Trophoblast cell (in vitro differentiated cells and primary cell): ENCODE results near the gene FGF3.

Experiments used
- DNase-seq, 2 donors: peaks; one replicate each; pipeline ENCODE4 v3.0.0-alpha.2; 2016
- H2AFZ ChIP-seq: 2 replicates; pipeline ENCODE4 v1.6.1; 2013; ENCODE audit warnings: low read length, moderate library complexity, mild to moderate bottlenecking; ENCODE audit not compliant: insufficient read depth, poor library complexity
- H2AK5ac ChIP-seq: 2 replicates; pipeline ENCODE4 v1.6.1; 2013; ENCODE audit warnings: mild to moderate bottlenecking, low read length
- H2BK120ac ChIP-seq: 2 replicates; pipeline ENCODE4 v1.6.1; 2013; ENCODE audit warnings: low read length, mild to moderate bottlenecking, moderate library complexity; ENCODE audit not compliant: insufficient read depth, poor library complexity
- H2BK12ac ChIP-seq: 2 replicates; pipeline ENCODE4 v1.6.1; 2013; ENCODE audit warnings: mild to moderate bottlenecking, low read length, moderate library complexity
- H2BK5ac ChIP-seq: 2 replicates; pipeline ENCODE4 v1.6.1; 2013; ENCODE audit warnings: low read length, low read depth, moderate library complexity, mild to moderate bottlenecking; ENCODE audit not compliant: poor library complexity
- H3K14ac ChIP-seq: 2 replicates; pipeline ENCODE4 v1.6.1; 2013; ENCODE audit warnings: mild to moderate bottlenecking, low read length
- H3K18ac ChIP-seq: 2 replicates; pipeline ENCODE4 v1.6.1; 2013; ENCODE audit warnings: mild to moderate bottlenecking, low read length
- H3K23ac ChIP-seq: 2 replicates; pipeline ENCODE4 v1.6.1; 2013; ENCODE audit warnings: low read length
- H3K27ac ChIP-seq: 2 replicates; pipeline ENCODE4 v1.5.1; 2013; ENCODE audit warnings: low read depth, mild to moderate bottlenecking, inconsistent platforms, low read length, moderate library complexity
- H3K27me3 ChIP-seq: 2 replicates; pipeline ENCODE4 v1.6.1; 2013; ENCODE audit warnings: inconsistent platforms, mild to moderate bottlenecking, low read length, moderate library complexity; ENCODE audit not compliant: insufficient read depth
- H3K36me3 ChIP-seq, 2 experiments: 1 replicate in 1 of 2; 2 replicates in 1 of 2; pipeline ENCODE4 v1.6.1; 2013; ENCODE audit warnings: low read length in 2 of 2, mild to moderate bottlenecking in 2 of 2, moderate library complexity in 1 of 2; ENCODE audit not compliant: insufficient read depth in 2 of 2, control insufficient read depth in 1 of 2
- H3K4ac ChIP-seq: 2 replicates; pipeline ENCODE4 v1.6.1; 2013; ENCODE audit warnings: low read depth, mild to moderate bottlenecking, low read length, moderate library complexity
- H3K4me1 ChIP-seq, 2 experiments: 1 replicate in 1 of 2; 2 replicates in 1 of 2; pipeline ENCODE4 v1.6.1; 2013; ENCODE audit warnings: low read length in 2 of 2, mild to moderate bottlenecking in 2 of 2, moderate library complexity in 1 of 2; ENCODE audit not compliant: insufficient read depth in 2 of 2, control insufficient read depth in 1 of 2
- H3K4me2 ChIP-seq: 2 replicates; pipeline ENCODE4 v1.6.1; 2013; ENCODE audit warnings: inconsistent platforms, mild to moderate bottlenecking, low read length, moderate library complexity
- H3K4me3 ChIP-seq: 2 replicates; pipeline ENCODE4 v1.5.1; 2013; ENCODE audit warnings: mild to moderate bottlenecking, low read depth, low read length, inconsistent platforms
- H3K79me1 ChIP-seq: one replicate; pipeline ENCODE4 v1.6.1; 2013; ENCODE audit warnings: low read length
- H3K79me2 ChIP-seq: 2 replicates; pipeline ENCODE4 v1.6.1; 2013; ENCODE audit warnings: low read length, mild to moderate bottlenecking; ENCODE audit not compliant: control insufficient read depth, insufficient read depth, poor library complexity
- H3K9ac ChIP-seq: 2 replicates; pipeline ENCODE4 v1.6.1; 2013; ENCODE audit warnings: mild to moderate bottlenecking, low read length
- H3K9me3 ChIP-seq: 2 replicates; pipeline ENCODE4 v1.6.1; 2013; ENCODE audit warnings: low read depth, mild to moderate bottlenecking, control low read depth, inconsistent platforms, low read length; ENCODE audit not compliant: insufficient read depth
- H4K12ac ChIP-seq: 2 replicates; pipeline ENCODE4 v1.6.1; 2013; ENCODE audit warnings: low read depth, mild to moderate bottlenecking, low read length, moderate library complexity
- H4K8ac ChIP-seq: 2 replicates; pipeline ENCODE4 v1.6.1; 2013; ENCODE audit warnings: low read depth, mild to moderate bottlenecking, low read length, moderate library complexity
- H4K91ac ChIP-seq: one replicate; pipeline ENCODE4 v1.6.1; 2013; ENCODE audit warnings: low read depth, mild to moderate bottlenecking, low read length, moderate library complexity
- WGBS: extraction: QIAGEN DNeasy Blood & Tissue Kit; methylation state at CpG from one replicate; pipeline ENCODE4 v1.1.7; 2013; ENCODE audit warnings: missing lambda C conversion rate; ENCODE audit not compliant: insufficient read length, insufficient coverage; ENCODE audit errors: extremely low coverage; 5-methylcytosine and 5-hydroxymethylcytosine counted together

Gene FGF3

GRCh38 chr11:69839516-69839915 lies 20.3 kb upstream of the FGF3 start:
- H2BK12ac ChIP-seq, result no peak overlapping the region
- no peaks in the 10 kb centered on the region for H3K79me2 ChIP-seq
- no peak overlapping the region for H2BK5ac ChIP-seq
- H3K4me1 ChIP-seq, result no peaks in the 10 kb centered on the region
- no peaks in the 10 kb centered on the region for H3K79me1 ChIP-seq
- H4K91ac ChIP-seq, result no peak overlapping the region
- no peak overlapping the region for H2AK5ac ChIP-seq
- H3K18ac ChIP-seq, result no peak overlapping the region
- H3K14ac ChIP-seq, result no peak overlapping the region
- no peaks in the 10 kb centered on the region for H3K36me3 ChIP-seq
- H2AFZ ChIP-seq, result no peak overlapping the region
- H3K9ac ChIP-seq, result no peak overlapping the region
- H3K27me3 ChIP-seq, result no peaks in the 10 kb centered on the region
- DNase-seq, result no peak
- H3K4me3 ChIP-seq, result no peak overlapping the region
- H3K23ac ChIP-seq, result no peak overlapping the region
- H4K12ac ChIP-seq, result no peak overlapping the region
- H3K4me2 ChIP-seq, result no peak overlapping the region
- no CpG with 5 or more reads among the region's 9 CpGs for WGBS
- H4K8ac ChIP-seq, result no peak overlapping the region
- H3K27ac ChIP-seq, result no peak overlapping the region
- H2BK120ac ChIP-seq, result no peak overlapping the region
- no peak overlapping the region for H3K4ac ChIP-seq
- peaks cover 2% of the 10 kb centered on the region for H3K9me3 ChIP-seq

DNA sequence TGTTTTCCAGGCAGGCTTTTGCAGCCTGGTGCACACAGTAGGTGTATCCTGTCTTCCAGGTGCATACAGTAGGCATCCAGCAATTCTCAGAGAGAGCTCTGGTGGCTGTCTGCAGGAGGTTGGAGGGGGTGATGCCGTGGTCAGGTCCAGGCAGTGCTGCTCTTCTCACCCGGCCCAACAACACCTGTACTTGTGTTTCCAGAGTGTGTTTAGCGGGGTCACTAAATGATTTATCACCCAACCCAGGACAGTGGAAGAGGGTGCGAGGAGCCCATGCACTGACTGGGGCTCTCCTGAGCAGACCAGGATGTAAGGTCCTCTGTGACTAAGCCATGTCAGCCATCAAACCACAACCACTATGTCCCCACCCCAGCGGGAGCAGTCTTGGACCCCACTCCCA lies 18.6 kb upstream of the FGF3 start:
- no peak overlapping the region for H3K4me2 ChIP-seq
- no peaks in the 10 kb centered on the region for H3K79me1 ChIP-seq
- no peak overlapping the region for H4K8ac ChIP-seq
- no peak overlapping the region for H2AK5ac ChIP-seq
- peaks cover 2% of the 10 kb centered on the region for H3K9me3 ChIP-seq
- no peaks in the 10 kb centered on the region for H3K36me3 ChIP-seq
- no peaks in the 10 kb centered on the region for H3K27me3 ChIP-seq
- no peak overlapping the region for H2BK12ac ChIP-seq
- no peak overlapping the region for H3K4me3 ChIP-seq
- H3K79me2 ChIP-seq, result no peaks in the 10 kb centered on the region
- no peak overlapping the region for H2BK5ac ChIP-seq
- no peak overlapping the region for H3K14ac ChIP-seq
- H3K4me1 ChIP-seq, result no peaks in the 10 kb centered on the region
- no peak overlapping the region for H4K91ac ChIP-seq
- no peak overlapping the region for H3K18ac ChIP-seq
- H2AFZ ChIP-seq, result no peak overlapping the region
- H3K4ac ChIP-seq, result no peak overlapping the region
- WGBS, result no CpG with 5 or more reads among the region's 5 CpGs
- H3K27ac ChIP-seq, result no peak overlapping the region
- no peak overlapping the region for H3K9ac ChIP-seq
- no peak for DNase-seq
- no peak overlapping the region for H2BK120ac ChIP-seq
- H3K23ac ChIP-seq, result no peak overlapping the region
- H4K12ac ChIP-seq, result no peak overlapping the region

GRCh38 chr11:69836401-69836800 lies 17.2 kb upstream of the FGF3 start:
- H2BK120ac ChIP-seq, result no peak overlapping the region
- H3K9me3 ChIP-seq, result peaks cover under 1% of the 10 kb centered on the region
- H3K36me3 ChIP-seq, result no peaks in the 10 kb centered on the region
- no peak overlapping the region for H3K4me2 ChIP-seq
- H3K27me3 ChIP-seq, result no peaks in the 10 kb centered on the region
- no peaks in the 10 kb centered on the region for H3K4me1 ChIP-seq
- H2AFZ ChIP-seq, result no peak overlapping the region
- H3K79me1 ChIP-seq, result no peaks in the 10 kb centered on the region
- H2AK5ac ChIP-seq, result no peak overlapping the region
- no peak overlapping the region for H3K23ac ChIP-seq
- H3K27ac ChIP-seq, result no peak overlapping the region
- no peak overlapping the region for H4K91ac ChIP-seq
- H2BK5ac ChIP-seq, result no peak overlapping the region
- no peak overlapping the region for H3K14ac ChIP-seq
- no peak overlapping the region for H4K8ac ChIP-seq
- no peak overlapping the region for H3K4me3 ChIP-seq
- no peak overlapping the region for H4K12ac ChIP-seq
- no peaks in the 10 kb centered on the region for H3K79me2 ChIP-seq
- no peak overlapping the region for H3K9ac ChIP-seq
- WGBS, result no CpG with 5 or more reads among the region's 17 CpGs
- H3K18ac ChIP-seq, result no peak overlapping the region
- no peak for DNase-seq
- no peak overlapping the region for H3K4ac ChIP-seq
- H2BK12ac ChIP-seq, result no peak overlapping the region

- Histone ChIP-seq H3K14ac (no peak overlapping the region), H2AK5ac (no peak overlapping the region), H4K91ac (no peak overlapping the region), H3K79me2 (no peaks in the 10 kb centered on the region), H3K79me1 (no peaks in the 10 kb centered on the region), H3K9me3 (no peaks in the 10 kb centered on the region), H3K4me1 (no peaks in the 10 kb centered on the region), H2BK120ac (no peak overlapping the region), H2AFZ (no peak overlapping the region), H3K9ac (no peak overlapping the region), H3K18ac (no peak overlapping the region), H3K23ac (no peak overlapping the region), H3K4me2 (no peak overlapping the region), H3K36me3 (no peaks in the 10 kb centered on the region), H4K12ac (no peak overlapping the region), H3K4me3 (no peak overlapping the region), H3K4ac (no peak overlapping the region), H2BK12ac (no peak overlapping the region), H3K27me3 (no peaks in the 10 kb centered on the region), H4K8ac (no peak overlapping the region), H2BK5ac (no peak overlapping the region), H3K27ac (no peak overlapping the region)
- no peak for DNase-seq
- no CpG with 5 or more reads among the region's 35 CpGs for WGBS
Observed at GRCh38 chr11:69834811-69835800, 15.9 kb upstream of the FGF3 start.
